GF-D8 (cell line): ENCODE results near the gene KCMF1.

Experiments used
- DNase-seq: peaks from one replicate; lab custom pipeline; 2025; lab: John Stamatoyannopoulos, UW

KCMF1 gene

DNA sequence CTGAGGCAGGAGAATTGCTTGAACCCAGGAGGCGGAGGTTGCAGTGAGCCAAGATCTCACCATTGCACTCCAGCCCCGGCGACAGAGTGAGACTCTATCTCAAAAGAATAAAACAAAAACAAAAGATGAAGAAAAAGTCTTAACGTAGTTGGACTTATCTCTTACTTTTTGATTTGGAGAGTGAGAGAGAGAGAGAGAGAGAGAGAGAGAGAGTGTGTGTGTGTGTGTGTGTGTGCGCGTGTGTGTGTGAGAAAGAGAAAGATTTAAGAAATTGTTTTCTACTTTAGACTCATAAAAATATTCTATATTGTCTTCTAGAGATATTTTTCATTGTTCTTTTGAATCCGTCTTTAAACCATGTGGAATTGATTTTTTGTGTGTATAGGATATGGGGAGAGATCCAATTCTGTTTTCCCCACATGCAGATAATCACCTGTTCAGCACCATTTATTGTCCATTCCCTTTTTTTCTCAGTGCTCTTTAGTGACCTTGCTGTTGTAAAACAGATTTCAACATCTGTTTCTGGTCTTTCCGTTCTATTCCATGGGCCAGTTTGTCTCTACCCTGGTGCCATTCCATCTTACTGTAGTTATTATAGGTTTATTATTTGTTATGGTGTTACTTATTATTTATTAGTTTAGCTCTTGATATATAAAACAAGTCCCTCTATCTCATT lies 53.5 kb downstream of the KCMF1 start:
- DNase-seq, result no peak

DNA sequence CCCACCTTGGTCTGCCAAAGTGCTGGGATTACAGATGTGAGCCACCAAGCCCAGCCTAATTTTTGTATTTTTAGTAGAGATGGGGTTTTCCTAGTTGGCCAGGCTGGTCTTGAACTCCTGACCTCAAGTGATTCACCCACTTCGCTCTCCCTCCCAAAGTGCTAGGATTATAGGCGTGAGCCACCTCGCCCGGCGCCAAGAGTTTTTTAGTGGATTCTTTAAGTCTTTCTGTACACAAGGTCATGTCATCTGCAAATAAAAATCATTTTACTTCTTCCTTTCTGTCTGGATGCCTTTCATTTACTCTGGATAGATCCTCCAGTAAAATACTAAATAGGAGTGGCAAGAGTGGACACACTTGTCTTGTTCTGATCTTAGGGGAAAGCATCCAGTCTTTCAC lies 61.7 kb downstream of the KCMF1 start:
- no peak for DNase-seq

DNA sequence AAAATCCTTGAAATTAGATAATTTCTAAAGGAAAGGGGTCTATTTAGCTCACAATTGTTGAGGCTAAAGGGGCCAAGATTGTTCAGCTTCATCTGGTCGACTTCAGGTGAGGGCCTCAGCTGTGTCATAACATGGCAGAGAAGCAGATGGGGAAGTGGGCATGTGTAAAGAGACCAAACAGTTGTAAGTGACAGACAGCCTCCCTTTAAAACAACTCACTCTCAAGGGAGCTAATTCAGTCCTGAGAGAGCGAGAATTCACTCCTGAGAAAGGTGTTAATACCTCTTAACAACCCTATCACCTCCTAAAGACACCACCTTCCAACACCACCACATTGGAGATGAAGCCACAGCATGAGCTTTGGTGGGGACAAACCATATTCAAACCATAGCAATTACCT lies 62.4 kb downstream of the KCMF1 start:
- no peak for DNase-seq

DNA sequence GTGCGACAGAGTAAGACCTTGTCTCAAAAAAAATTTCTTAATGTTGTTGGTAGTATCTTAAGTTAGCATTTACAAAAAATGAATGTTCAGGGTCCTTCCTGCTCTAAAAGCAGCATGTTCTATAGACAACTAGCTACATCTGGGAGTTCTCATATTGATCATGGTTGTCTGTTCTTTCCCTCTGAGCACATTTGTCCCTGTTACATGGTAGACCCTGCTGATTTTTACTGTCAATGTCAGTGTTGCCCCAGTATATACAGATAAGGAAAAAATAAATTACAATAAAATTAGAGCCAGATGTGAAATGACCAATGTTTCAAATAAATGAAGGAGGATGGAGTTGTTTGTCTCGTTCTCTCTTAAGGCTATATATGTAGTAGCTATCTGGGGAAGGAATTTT lies 63.2 kb downstream of the KCMF1 start:
- no peak for DNase-seq

DNA sequence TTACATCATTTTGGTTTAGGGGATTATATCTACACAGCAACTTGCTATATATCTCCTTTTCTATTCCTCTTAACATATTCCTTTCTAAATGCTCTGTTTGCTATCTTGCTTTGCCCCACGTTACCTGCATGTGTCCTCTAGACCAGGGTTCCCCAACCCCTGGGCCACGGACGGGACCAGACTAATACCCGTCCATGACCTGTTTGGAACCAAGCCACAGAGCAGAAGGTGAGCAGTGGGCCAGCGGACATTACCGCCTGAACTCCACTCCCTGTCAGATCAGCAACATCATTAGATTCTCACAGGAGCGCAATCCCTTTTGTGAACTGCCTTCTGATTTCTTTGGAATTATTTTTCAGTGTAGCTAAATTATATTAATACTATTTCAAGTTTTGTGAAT lies 66.7 kb downstream of the KCMF1 start:
- DNase-seq, result no peak

DNA sequence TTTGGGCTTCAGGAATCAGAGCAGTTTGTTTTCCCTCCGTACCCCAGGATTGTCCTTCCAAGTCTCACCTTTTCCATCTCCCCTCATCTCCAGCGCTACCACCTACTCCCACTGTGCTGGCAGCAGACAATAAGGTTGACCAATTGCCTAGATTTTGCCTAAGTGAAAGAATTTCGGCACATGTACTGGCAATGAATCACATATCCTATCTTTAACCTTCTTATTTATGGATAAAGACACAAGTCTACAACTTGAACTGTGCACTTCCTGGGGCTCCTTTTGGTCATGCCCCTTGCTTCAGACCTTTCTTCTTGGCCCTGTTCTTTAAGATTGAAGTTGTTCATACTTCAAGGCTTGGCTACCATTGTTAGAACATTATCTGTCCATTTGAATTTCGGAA lies 71.4 kb downstream of the KCMF1 start:
- DNase-seq, result no peak

DNA sequence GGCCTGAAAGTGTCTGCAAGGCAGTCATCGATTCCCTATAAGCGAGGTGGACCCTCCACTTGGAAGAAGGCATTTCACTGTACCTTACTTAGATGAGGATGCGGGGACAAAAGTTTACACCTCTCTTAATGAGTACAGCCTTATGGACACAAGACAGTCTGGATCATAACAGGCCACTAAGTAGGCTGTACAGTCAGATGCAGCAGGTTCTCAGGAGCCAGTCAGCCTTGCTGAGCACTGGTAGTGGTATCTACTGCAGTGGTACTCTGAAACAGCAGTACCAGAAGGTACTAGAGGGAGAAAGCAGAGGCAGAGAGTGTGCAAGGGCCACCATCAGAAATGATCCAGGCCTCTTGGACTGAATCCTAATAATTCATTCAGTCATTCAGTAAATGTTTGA lies 77.6 kb downstream of the KCMF1 start:
- no peak for DNase-seq

DNA sequence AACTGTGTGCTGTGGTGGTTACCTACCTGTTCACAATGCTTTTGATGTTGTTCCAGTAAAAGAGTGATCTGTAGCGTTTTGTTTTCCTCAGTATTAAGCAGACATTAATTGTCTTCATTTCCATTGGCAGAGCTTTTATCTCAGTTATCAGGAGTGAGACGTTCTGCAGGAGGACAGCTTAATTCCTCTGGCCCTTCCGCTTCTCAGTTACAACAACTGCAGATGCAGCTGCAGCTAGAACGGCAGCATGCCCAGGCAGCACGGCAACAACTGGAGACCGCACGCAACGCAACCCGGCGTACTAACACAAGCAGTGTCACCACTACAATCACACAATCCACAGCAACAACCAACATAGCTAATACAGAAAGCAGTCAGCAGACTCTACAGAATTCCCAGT lies 78.3 kb downstream of the KCMF1 start:
- DNase-seq, result no peak

DNA sequence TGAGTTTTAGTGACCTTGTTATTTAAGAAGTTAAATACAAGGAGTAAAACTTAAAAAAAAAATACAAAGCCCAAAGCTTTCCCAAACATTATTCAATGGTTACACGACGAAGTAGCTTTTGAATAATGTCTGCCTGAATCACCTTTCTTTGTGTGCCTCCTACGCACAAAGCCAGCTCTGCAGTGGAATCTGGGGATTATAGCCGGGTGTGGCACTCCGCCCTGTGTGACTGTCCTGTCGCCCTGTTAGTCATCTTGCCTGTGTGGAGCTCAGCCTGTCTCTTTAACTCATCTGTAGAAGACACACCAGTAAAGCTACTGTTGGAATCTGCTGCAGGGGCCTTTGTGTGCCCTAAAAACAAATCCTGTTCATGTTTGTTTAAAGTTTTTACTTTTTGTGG lies 82.8 kb downstream of the KCMF1 start:
- no peak for DNase-seq

DNA sequence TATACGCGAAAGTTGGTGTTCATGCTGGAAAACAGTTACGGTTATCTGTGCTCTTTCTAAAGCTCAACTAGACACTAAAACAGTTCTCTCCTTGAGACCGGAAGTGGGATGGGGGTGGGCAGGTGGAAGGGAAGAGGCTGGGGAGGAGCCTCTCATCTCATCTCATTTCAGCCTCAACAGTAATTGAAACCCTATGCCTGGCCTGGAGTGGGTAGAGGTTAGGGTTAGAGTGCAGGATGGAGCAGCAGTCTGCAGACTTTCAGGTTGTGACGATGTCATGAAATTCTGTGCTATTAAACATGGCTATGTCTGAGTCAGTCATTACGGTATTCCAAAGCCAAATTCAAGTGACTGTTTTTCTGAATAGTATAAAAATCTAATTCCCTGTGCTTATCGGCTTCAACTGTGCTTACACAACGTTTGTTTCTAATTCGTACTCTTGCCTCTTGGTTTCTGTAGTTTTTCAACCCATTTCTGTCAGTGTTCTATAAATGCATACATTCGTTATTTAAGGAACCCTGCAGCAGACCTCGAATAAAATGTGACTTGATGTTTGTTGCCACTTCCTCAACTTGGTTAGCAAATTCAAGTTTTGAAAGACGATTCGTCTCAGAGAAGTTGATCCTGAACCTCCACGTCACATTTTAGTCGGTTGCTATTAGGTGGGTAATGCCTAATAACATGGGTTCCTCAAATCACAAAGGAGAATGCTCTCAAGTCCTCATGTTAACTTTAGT lies 86.4 kb downstream of the KCMF1 start:
- no peak for DNase-seq

DNA sequence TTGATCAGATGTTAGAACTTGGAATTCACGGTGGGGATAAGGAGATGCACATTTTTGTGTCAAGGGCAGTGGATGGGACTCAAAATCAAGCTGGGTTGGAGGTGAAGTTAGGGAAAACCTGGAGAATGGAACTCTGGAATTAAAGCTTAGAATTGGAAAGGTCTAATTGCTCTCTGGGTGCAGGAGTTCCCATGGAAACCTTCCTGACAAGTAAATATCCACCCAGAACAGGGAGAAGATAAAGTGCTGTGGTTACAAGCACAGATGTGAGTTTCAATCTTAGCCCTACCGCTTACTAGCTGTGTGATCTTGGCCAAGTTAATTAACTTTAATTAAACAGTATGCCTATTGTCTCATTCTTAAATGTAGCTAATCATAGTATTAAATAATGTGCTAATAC lies 90.9 kb downstream of the KCMF1 start:
- DNase-seq, result no peak

DNA sequence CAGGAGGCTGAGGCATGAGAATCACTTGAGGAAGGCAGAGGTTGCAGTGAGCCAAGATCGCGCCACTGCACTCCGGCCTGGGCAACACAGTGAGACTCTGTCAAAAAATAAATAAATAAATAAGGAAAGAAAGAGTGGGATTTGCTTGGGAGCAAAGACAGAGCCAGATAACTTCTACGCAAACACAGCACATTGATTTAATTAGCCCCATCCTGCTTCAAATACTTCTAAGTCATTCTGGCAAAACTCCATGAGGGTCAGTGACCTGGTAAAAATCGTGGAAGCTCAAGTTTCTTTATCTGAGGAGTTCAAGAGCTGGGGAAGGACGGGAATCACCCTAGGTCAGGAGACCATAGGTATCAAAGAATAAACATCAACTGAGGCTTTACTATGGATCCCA lies 91.6 kb downstream of the KCMF1 start:
- no peak for DNase-seq

DNA sequence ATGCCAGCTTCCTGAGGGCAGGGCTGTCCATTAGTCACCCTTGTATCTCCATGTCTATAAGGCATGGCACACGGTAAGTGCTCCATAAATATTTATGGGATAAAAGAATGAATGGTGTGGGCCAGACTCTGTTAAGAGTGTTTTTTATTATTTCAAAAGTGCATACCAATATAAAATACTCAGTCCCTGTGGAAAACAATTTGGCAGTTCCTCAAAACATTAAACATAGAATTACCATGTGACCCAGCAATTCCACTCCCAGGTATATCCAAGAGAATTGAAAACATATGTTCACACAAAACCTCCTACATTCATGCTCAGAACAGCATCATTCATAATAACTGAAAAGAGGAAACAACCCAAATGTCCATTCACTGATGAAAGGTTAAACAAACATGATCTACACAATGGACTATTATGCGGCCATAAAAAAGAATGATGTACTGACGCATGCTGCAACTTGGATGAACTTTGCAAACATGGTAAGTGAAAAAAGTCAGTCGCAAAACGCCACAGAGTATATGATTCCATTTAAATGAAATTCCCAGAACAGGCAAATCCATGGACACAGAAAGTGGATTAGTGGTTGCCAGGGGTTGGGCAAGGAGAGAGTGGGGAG lies 93.1 kb downstream of the KCMF1 start:
- DNase-seq, result no peak

DNA sequence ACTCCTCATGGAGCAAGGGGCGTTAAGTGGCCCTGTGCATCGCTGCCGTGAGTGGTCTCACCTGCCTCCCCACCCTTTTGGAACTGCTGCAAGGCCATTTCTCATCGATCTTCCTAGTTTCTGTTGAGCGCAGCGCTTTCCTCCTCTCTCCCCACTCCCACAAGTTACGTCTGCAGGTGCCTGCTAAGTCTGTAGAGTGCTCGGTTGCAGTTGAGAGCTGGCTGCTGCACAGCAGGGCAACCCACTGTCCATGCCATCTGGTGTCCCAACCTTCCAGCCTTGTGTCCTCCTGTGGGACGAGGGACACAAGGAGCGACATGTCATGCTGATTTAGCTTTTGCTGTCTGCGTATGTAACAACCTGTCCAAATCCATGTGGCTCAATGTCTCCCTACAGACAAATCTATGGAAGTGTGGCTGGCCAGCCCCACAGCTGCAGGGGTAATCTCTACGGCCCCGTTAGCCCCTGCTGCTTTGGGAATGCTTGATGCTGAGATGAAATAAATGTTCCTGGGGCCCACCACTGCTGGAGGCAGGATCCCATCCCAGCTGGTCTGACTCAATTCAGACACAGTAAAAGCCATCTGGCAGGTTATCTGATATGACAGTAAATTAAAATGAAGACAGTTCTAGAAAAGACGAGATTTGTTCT lies 94.1 kb downstream of the KCMF1 start:
- DNase-seq, result no peak

DNA sequence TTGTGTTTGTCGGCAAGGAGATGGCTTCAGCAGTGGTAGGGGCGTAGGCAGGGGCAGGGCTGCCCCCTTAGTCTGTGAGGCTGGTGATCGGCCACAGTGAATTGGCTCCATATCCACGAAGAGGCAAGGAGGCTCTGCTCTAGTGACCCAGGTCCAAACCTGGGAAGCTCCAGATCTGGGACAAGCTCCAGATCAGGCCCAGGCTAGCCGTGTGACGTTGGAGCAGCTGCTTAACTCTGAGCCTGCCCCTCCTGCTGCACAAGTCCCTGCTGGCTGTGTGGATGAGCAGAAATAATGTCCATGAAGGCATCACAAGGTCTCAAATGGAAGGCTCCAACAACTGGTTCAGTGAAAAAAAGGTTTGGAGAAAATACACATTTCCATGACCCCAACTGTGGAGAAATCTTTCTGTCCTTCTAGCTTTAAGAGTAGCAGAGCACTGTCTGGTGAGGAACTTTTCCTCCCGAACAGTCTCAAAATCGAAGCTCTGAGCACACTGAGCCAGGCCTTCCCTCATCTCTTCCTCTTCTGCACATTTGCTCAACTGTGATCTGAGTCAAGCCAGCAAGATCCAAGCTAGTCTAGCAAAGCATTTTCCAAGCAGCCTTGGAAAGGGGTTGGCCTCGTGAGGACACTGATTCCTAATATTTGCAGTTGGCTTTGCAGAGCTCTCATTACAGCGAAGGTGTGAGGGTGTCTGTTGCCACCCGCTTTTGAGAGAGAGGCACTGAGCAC lies 95.2 kb downstream of the KCMF1 start:
- DNase-seq, result no peak

DNA sequence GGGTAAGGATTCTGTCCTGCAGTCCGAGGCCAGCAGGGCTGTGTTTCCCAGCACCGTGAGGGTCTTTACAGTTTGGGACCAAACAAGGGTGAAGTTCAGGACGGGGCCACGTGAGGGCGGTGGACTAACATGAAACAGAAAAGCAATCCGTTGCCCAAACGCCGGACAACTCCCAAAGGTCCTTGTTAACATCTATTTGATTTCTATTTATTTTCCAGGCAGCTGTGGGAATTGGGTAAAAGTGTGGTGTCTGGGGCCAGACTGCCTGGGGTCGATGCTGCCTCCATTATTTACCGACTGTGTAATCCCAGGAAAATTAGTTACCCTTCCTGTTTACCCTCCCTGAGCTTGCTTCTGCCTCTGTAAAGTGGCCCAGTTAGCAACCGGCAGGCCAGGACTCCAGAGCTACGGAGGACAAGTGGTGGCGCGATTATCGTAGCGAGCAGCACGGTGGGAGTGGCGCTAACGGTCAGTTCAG lies 96.0 kb downstream of the KCMF1 start:
- DNase-seq, result no peak

DNA sequence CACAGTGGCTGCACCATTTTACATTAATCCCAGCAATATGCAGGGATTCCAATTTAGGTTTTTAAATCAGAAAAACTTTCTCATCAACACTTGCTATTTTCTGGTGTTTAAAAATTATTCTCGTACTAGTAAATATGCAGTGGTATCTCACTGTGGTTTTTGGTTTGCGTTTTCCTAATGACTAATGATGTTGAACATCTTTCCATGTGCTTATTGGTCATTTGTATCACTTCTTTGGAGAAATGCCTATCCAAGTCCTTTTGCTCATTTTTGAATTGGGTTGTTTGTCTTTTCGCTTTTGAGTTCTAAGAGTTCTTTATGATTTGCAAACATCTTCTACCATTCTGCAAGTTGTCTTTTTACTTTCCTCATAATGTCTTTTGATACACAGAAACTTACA lies 100.1 kb downstream of the KCMF1 start:
- no peak for DNase-seq

DNA sequence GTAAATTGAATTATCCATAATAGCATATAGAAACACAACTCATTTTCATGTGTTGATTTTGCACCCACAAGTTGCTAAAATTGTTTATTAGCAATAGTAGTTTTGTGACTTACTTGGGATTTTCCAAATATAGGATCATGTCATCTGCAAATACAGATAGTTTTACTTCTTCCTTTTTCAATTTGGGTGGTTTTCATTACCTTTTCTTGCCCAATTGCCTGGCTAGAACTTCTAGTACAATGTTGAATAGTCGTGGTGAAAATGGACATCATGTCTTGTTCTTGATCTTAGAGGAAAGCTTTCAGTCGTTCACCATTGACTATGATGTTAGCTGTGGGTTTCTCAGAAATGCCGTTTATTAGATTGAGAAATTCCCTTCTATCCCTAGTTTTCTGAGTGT lies 102.1 kb downstream of the KCMF1 start:
- no peak for DNase-seq

DNA sequence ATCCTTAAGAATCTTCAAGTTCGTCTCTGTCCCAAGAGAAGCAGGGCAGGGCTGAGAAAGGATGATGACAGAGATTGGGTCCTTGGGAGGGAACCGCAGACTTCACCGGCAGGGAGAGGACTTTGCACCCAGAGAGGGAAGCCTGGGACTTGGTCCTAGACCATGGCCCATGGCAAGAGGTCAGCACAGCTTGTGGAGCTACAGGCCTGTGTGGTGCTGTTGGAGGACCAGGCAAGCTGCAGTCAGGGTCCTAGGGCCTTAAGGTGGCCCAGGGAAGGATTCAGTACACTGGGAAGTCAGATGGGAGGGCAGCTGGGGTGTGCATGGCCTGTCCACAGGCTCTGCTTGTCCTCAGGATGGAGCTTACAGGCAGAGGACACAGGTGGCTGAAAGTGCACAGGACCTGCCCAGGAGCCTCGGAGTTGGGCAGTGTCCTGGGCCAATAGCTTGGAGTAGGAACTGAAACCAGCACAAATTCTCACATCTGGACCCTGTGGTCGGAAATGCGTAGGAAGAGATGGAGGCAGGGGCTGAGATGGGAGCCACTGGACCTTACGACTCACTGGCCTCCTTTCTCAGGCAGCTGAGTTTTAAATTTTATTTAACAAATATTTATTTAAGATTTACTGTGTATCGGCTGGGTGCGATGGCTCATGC lies 105.8 kb downstream of the KCMF1 start:
- no peak for DNase-seq

DNA sequence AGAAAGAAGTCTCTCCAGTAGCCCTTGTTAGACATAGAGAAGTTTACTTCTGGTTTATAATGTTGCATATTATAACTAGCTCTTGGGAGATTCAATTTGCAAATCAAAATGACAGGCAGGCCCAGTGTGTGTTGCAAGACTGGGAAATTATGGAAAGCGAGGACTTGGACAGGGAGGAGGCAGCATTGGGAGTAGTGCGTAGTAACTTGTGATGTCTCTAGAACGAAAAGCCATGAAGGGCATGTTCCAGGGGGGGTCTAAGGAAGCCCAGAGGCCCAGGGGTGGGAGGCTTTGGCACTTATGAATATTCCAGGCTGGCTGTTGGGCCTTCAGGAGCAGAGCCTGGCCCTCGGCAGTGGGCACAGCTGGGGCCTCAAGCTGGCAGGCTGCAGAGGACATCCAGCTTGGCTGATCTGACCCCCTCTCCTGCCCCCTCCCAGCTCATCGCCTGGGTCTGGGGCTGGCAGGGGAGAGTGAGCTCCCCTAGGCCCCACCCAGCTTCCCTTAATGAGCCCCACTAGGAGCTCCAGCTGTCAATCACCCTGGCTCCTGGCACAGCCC lies 107.0 kb downstream of the KCMF1 start:
- DNase-seq, result no peak

DNA sequence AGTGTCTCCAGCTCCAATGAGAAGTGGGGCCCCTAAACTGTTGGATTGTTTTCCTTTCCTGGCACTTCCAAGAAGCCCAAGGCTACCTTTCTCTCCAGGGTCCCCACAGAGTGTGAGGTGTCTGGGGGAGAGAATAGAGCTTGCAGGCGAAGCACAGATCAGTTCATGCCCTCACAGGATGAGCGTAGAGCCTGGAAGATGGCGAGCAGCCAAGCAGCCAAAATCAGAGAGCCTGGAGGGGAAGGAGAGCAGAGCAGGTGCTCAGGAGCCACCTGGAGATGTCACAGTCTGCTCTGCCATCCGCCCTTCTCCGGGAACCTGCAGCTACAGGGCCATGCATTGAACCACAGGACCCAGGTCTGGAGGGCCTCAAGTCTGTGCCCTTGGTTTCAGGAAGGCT lies 107.6 kb downstream of the KCMF1 start:
- no peak for DNase-seq
